ENCODE data around the gene IGFL2. TPM values are rescaled to one million over a fixed set of nuclear protein-coding genes. Genes with fewer than 3 reads are reported as not detected.
"Not testable (repeated sequence)": the region's sequence is repeated elsewhere in the genome, so short reads cannot be mapped to it uniquely, and the experiment has no call there.

The IGFL2 gene
- total RNA-seq: not detected
- not detected for polyA plus RNA-seq
- long read RNA-seq, donor 1: 0 reads
- long read RNA-seq, donor 2: 0 reads

DNA sequence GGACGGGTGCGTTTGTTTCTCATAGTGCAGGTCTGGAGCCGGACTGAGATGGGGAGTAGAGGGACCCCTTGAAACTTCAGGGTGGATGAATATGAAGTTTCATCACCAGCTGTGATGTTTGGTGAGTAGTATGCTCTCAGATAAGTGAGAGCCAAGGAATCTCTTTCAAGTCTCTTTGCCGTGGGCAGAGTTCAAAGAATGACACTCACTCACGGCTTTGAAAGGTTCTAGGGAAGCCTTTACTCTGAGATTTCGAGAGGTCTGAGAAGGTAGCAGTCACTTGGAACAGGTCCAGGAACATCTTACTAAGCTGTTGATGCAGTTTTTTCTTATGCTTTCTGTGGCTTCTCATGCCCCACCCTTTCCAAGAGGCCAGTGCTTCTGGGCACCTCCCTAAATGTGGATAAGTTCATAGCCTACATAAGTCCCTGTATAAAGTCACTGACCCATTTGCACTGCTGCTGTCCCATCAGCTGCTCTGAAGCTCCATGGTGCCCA lies at the start of gene IGFL2:
TSS of gene IGFL2 (plus strand) at position 448 of the 498 bp plus-strand sequence. CDS start at position 489, 41 bp downstream.
- H3K4me3 ChIP-seq: no peak within 1 kb of the TSS
- peaks cover 0 to 32% (median 0%) of the 10 kb centered on the region in 7 donors for H3K27me3 ChIP-seq (replicated peaks in 1 of 7)
- TF ChIP-seq POLR2AphosphoS5 (IDR thresholded peaks at IDR 0.05) (no peak), POLR2A (IDR thresholded peaks at IDR 0.05) (no peak)
- TF ChIP-seq, protein P1, sequence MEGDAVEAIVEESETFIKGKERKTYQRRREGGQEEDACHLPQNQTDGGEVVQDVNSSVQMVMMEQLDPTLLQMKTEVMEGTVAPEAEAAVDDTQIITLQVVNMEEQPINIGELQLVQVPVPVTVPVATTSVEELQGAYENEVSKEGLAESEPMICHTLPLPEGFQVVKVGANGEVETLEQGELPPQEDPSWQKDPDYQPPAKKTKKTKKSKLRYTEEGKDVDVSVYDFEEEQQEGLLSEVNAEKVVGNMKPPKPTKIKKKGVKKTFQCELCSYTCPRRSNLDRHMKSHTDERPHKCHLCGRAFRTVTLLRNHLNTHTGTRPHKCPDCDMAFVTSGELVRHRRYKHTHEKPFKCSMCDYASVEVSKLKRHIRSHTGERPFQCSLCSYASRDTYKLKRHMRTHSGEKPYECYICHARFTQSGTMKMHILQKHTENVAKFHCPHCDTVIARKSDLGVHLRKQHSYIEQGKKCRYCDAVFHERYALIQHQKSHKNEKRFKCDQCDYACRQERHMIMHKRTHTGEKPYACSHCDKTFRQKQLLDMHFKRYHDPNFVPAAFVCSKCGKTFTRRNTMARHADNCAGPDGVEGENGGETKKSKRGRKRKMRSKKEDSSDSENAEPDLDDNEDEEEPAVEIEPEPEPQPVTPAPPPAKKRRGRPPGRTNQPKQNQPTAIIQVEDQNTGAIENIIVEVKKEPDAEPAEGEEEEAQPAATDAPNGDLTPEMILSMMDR (IDR thresholded peaks at IDR 0.05 in 8 of 11, conservative IDR thresholded peaks at IDR 0.05 in 3 of 11): no peak
- no peaks in the 10 kb centered on the region for H3K36me3 ChIP-seq
- 72 to 78% (median 76%) methylated on average over 6 of the region's 6 CpGs for WGBS, 5 donors
- intact Hi-C loops (cut with DNase I; ENCODE audit: low total_unique reads): no loop called here
- no peak within 1 kb of the TSS for H3K27ac ChIP-seq
- H3K9me3 ChIP-seq: no peaks in the 10 kb centered on the region
- no peak for DNase-seq
- no peaks in the 10 kb centered on the region for H3K4me1 ChIP-seq

- 70 to 92% (median 82%) methylated on average over 1 of the region's 1 CpG for WGBS, 5 donors
- Histone ChIP-seq H3K9me3 (peaks cover 4 to 40% (median 30%) of the 10 kb centered on the region in 8 donors), H3K4me1 (no peaks in the 10 kb centered on the region), H3K27me3 (replicated peaks in 1 of 7) (peaks cover 0 to 45% (median 2%) of the 10 kb centered on the region in 7 donors), H3K27ac (no peak overlapping the region), H3K4me3 (no peak overlapping the region), H3K36me3 (no peaks in the 10 kb centered on the region)
- intact Hi-C loops (cut with DNase I; ENCODE audit: low total_unique reads): no loop called here
- DNase-seq: no peak
- no peak for TF ChIP-seq POLR2AphosphoS5 (IDR thresholded peaks at IDR 0.05)
- no peak for TF ChIP-seq POLR2A (IDR thresholded peaks at IDR 0.05)
- TF ChIP-seq, protein P1 (IDR thresholded peaks at IDR 0.05 in 8 of 11, conservative IDR thresholded peaks at IDR 0.05 in 3 of 11): no peak
Measured at GRCh38 chr19:46100344-46100743, 47.7 kb upstream of the IGFL2 start.

DNA sequence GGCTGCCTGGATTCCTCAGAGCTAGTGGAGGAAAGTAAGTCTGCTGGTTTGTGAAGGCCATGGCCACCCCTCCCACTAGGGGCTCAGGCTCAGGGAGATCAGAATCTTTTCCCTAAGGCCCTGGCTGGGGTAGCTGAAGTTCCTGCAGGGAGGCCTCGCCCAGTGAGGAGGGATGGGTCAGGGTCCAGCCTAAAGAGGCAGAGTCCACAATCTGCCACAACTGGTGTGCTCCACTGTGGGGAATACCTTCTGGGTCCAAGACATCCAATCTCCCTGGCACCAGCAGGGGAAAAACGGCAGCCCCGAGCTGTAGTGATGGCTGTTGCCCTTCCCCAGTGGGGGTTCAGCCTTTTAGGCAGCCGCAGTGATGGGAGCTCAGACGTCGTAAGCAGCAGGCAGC lies 46.7 kb upstream of the IGFL2 start:
- Histone ChIP-seq H3K27ac (no peak overlapping the region), H3K9me3 (peaks cover 4 to 46% (median 37%) of the 10 kb centered on the region in 8 donors), H3K4me1 (no peaks in the 10 kb centered on the region), H3K36me3 (no peaks in the 10 kb centered on the region), H3K27me3 (replicated peaks in 1 of 7) (peaks cover 0 to 49% (median 2%) of the 10 kb centered on the region in 7 donors), H3K4me3 (no peak overlapping the region)
- TF ChIP-seq, protein P1 (IDR thresholded peaks at IDR 0.05 in 8 of 11, conservative IDR thresholded peaks at IDR 0.05 in 3 of 11): no peak
- no peak for TF ChIP-seq POLR2A (IDR thresholded peaks at IDR 0.05)
- no peak for TF ChIP-seq POLR2AphosphoS5 (IDR thresholded peaks at IDR 0.05)
- no peak for DNase-seq
- 54 to 76% (median 64%) methylated on average over 6 of the region's 6 CpGs for WGBS, 5 donors
- intact Hi-C loops (cut with DNase I; ENCODE audit: low total_unique reads): no loop called here

DNA sequence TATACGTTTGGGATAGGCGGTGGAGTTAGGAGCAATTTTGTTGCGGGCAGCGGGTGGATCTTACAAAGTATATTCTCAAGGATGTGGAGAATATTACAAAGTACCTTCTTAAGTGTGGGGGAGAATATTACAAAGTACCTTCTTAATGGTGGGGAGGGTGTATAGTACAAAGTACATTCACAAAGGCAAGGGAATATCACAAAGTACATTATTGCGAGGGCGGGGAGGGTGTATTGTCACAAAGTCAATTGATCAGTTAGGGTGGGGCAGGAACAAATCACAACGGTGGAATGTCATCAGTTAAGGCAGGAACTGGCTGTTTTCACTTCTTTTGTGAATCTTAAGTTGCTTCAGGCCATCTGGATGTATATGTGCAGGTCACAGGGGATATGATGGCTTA lies 45.7 kb upstream of the IGFL2 start:
- H3K36me3 ChIP-seq; intact Hi-C loops (cut with DNase I; ENCODE audit: low total_unique reads); H3K4me1 ChIP-seq; H3K27ac ChIP-seq; H3K4me3 ChIP-seq; DNase-seq: not testable (repeated sequence)
- 83 to 89% (median 85%) methylated on average over 7 of the region's 7 CpGs for WGBS, 5 donors
- peaks cover 3 to 36% (median 29%) of the 10 kb centered on the region in 8 donors for H3K9me3 ChIP-seq
- H3K27me3 ChIP-seq (replicated peaks in 1 of 7): peaks cover 0 to 57% (median 0%) of the 10 kb centered on the region in 7 donors
